Measurements from ENCODE around the gene ZNF724. TPM values are rescaled to one million over a fixed set of nuclear protein-coding genes. Genes with fewer than 3 reads are reported as not detected.

The ZNF724 gene
- total RNA-seq, 6 experiments from 2014 or later, result 3.3 to 6.2 (median 5.5) TPM

DNA sequence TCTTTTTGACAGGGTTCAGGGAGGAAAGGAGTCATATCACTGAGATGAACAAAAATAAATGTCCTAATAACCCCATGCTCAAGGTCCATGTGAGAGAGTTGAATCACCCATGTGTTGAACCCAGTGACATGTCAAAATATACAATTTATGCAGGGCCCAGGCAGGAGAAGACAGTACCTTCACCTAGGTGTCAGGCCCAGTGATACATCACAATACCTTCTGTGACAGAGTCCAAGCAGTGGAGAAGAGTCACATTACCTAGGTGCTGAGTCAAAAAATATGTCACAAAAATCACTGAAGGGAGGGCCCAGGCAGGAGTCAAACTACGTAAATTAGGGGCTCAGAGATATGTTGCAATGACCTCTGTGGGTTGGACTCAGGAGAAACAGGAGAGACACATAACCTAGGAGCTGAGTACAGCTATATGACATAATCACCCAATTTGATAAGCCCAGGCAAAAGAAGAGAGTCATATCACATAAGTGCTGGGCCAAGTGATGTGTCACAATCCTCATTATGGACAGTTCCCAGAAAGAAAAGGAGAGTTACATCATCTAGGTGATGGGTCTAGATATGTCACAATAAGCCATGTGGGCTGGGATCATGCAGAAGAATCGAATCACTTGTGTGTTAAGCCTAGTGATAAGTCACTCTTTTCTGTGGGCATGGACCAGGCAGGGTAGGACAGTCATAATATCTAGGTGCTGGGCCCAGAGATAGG, 13.8 kb upstream of the ZNF724 start:
- no peaks in the 10 kb centered on the region for H3K4me1 Mint-ChIP-seq (ENCODE audit: low read depth)
- DNase-seq, result no peak
- no peaks in the 10 kb centered on the region; the same call in 1 of the 2 replicates for H3K9me3 Mint-ChIP-seq
- TF ChIP-seq, protein P1, sequence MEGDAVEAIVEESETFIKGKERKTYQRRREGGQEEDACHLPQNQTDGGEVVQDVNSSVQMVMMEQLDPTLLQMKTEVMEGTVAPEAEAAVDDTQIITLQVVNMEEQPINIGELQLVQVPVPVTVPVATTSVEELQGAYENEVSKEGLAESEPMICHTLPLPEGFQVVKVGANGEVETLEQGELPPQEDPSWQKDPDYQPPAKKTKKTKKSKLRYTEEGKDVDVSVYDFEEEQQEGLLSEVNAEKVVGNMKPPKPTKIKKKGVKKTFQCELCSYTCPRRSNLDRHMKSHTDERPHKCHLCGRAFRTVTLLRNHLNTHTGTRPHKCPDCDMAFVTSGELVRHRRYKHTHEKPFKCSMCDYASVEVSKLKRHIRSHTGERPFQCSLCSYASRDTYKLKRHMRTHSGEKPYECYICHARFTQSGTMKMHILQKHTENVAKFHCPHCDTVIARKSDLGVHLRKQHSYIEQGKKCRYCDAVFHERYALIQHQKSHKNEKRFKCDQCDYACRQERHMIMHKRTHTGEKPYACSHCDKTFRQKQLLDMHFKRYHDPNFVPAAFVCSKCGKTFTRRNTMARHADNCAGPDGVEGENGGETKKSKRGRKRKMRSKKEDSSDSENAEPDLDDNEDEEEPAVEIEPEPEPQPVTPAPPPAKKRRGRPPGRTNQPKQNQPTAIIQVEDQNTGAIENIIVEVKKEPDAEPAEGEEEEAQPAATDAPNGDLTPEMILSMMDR (IDR thresholded peaks at IDR 0.05), result no peak
- H3K27me3 Mint-ChIP-seq (ENCODE audit: insufficient read depth), result peaks cover 2% of the 10 kb centered on the region
- H3K4me3 Mint-ChIP-seq, result no peak overlapping the region
- no peak overlapping the region for H3K27ac Mint-ChIP-seq
- H3K36me3 Mint-ChIP-seq (ENCODE audit: low read depth), result peaks cover 41% of the 10 kb centered on the region

DNA sequence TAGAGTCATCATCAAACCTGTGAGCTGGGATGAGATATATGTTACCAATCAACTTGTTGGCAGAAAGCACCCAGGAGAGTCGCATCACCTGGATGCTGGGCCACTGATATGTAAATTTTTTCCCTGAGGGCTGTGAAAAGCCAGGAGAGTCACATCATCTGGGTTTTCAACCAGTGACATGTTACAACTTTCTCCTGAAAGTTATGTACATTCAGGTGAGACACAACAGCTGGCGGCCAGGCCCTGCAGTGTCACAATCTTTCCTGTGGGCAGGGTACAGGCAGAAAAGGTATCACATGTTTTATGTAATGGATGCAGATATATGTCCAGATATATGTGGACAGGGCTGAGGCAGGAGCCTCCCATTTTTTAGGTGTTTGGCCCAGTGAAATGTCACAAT, 13.2 kb upstream of the ZNF724 start:
- TF ChIP-seq, protein P1 (IDR thresholded peaks at IDR 0.05), result no peak
- no peak for DNase-seq
- Mint-ChIP-seq H3K9me3 (no peaks in the 10 kb centered on the region; the same call in 1 of the 2 replicates), H3K4me1 (ENCODE audit: low read depth) (no peaks in the 10 kb centered on the region), H3K27me3 (ENCODE audit: insufficient read depth) (peaks cover 2% of the 10 kb centered on the region), H3K36me3 (ENCODE audit: low read depth) (peaks cover 46% of the 10 kb centered on the region), H3K4me3 (no peak overlapping the region), H3K27ac (no peak overlapping the region)

DNA sequence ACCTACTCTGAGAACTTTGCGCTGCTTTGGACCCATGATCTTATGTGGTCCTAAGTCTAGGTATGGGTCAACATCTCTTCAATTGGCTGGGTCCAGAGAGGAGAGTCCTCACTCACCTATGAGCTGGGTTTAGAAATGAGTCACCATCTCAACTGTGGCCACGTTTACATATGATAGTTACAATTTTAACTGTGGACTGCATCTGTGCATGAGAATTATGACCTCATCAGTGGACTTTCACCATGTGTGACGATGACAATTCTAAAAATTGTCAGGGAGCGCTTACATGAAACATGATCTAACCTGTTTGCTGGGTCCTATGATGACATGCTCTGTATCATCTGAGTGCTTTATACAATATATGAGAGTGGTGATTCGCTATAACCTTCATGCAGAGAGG, 12.7 kb upstream of the ZNF724 start:
- TF ChIP-seq, protein P1 (IDR thresholded peaks at IDR 0.05), result no peak
- H3K36me3 Mint-ChIP-seq (ENCODE audit: low read depth), result peaks cover 46% of the 10 kb centered on the region
- H3K4me3 Mint-ChIP-seq, result no peak overlapping the region

DNA sequence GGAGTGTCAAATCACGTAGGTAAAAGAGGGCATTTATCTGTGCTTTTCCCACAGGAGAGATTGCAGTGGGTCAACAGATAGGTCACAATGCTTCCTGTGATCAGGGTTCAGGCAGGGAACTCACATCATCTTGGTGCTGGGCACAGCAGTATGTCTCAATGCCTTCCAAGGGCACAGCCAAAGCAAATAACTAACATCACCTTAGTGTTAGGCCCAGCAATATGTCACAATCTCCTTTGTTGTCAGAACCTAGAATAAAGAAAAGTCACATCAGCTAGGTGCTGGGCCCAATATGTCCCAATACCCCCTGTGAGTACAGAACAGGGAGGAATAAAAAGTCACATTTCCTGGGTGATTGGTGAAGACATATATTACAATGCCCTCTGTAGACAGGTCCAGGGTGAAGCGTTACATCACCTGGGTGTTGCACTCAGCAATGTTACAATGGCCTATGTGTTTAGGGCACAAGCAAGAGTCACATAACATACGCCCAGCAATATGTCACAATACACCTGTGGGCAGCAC, 11.4 kb upstream of the ZNF724 start:
- no peak for DNase-seq
- Mint-ChIP-seq H3K27ac (no peak overlapping the region), H3K27me3 (ENCODE audit: insufficient read depth) (no peaks in the 10 kb centered on the region), H3K4me1 (ENCODE audit: low read depth) (no peaks in the 10 kb centered on the region), H3K4me3 (no peak overlapping the region), H3K9me3 (peaks cover 4% of the 10 kb centered on the region; the same call in 1 of the 2 replicates), H3K36me3 (ENCODE audit: low read depth) (peaks cover 35% of the 10 kb centered on the region)
- TF ChIP-seq, protein P1 (IDR thresholded peaks at IDR 0.05), result no peak

More for the DNA sequence above, 12.7 kb upstream of the ZNF724 start:
- Mint-ChIP-seq H3K27ac (no peak overlapping the region), H3K4me1 (ENCODE audit: low read depth) (no peaks in the 10 kb centered on the region), H3K9me3 (no peaks in the 10 kb centered on the region; the same call in 1 of the 2 replicates), H3K27me3 (ENCODE audit: insufficient read depth) (peaks cover 2% of the 10 kb centered on the region)
- DNase-seq, result no peak

DNA sequence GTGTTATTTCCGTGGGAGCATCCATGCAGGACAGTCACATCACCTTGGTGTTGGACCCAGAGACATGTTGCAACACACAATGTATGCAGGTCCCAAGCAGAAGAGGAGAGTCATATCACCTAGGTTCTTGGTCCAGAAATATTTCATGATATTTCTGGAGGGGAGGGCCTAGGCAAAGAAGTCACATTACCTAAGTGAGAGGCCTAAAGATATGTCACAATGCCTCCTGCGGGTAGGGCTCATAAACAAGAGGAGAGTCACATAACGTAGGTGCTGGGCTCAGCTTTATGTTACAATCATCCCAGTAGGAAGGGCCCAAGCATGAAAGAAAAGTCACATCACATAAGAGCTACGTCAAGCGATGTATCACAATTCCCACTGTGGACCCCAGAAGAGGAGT, 10.8 kb upstream of the ZNF724 start:
- H3K4me3 Mint-ChIP-seq, result no peak overlapping the region

More for the DNA sequence above, 10.8 kb upstream of the ZNF724 start:
- Mint-ChIP-seq H3K27me3 (ENCODE audit: insufficient read depth) (no peaks in the 10 kb centered on the region), H3K36me3 (ENCODE audit: low read depth) (peaks cover 35% of the 10 kb centered on the region), H3K27ac (no peak overlapping the region), H3K4me1 (ENCODE audit: low read depth) (no peaks in the 10 kb centered on the region), H3K9me3 (peaks cover 4% of the 10 kb centered on the region; the same call in 1 of the 2 replicates)
- TF ChIP-seq, protein P1 (IDR thresholded peaks at IDR 0.05), result no peak
- no peak for DNase-seq

All from HFFc6 (cell line).